Stimulated activated naive CD8-positive, alpha-beta T cell treated with anti-CD3 and anti-CD28 coated beads, Interleukin-15, Interleukin-2, amounts not matched to agents 100 ng/mL and 50 ng/mL, for 24 hours (primary cell): ENCODE measurements around the gene FAM241A.
"Not testable (repeated sequence)": the region's sequence is repeated elsewhere in the genome, so short reads cannot be mapped to it uniquely, and the experiment has no call there.

Experiments used
- H3K27ac Mint-ChIP-seq: one replicate; pipeline ENCODE4 v1.8.0; 2021; ENCODE audit warnings: mild to moderate bottlenecking, mixed read lengths
- H3K27me3 Mint-ChIP-seq: one replicate; pipeline ENCODE4 v1.8.0; 2021; ENCODE audit warnings: mixed read lengths
- H3K36me3 Mint-ChIP-seq: one replicate; pipeline ENCODE4 v1.8.0; 2021; ENCODE audit warnings: low read depth, mixed read lengths
- H3K4me1 Mint-ChIP-seq: one replicate; pipeline ENCODE4 v1.8.0; 2021; ENCODE audit warnings: low read depth, mixed read lengths
- H3K4me3 Mint-ChIP-seq: one replicate; pipeline ENCODE4 v1.8.0; 2021; ENCODE audit warnings: mild to moderate bottlenecking, mixed read lengths
- H3K9me3 Mint-ChIP-seq: one replicate; pipeline ENCODE4 v1.8.0; 2021; ENCODE audit warnings: mixed read lengths

The FAM241A gene

GRCh38 chr4:112145326-112145789, at the start of gene FAM241A:
Gene FAM241A, plus strand, starts transcription at chr4:112145454. Its CDS starts 127 bp downstream, at chr4:112145581.
- Mint-ChIP-seq H3K36me3 (peaks cover 6% of the 10 kb centered on the region), H3K27me3 (no peaks in the 10 kb centered on the region), H3K9me3 (no peaks in the 10 kb centered on the region), H3K4me3 (peak within 1 kb of the TSS; percentile 93), H3K27ac (peak within 1 kb of the TSS; percentile 90), H3K4me1 (peaks cover 48% of the 10 kb centered on the region)

DNA sequence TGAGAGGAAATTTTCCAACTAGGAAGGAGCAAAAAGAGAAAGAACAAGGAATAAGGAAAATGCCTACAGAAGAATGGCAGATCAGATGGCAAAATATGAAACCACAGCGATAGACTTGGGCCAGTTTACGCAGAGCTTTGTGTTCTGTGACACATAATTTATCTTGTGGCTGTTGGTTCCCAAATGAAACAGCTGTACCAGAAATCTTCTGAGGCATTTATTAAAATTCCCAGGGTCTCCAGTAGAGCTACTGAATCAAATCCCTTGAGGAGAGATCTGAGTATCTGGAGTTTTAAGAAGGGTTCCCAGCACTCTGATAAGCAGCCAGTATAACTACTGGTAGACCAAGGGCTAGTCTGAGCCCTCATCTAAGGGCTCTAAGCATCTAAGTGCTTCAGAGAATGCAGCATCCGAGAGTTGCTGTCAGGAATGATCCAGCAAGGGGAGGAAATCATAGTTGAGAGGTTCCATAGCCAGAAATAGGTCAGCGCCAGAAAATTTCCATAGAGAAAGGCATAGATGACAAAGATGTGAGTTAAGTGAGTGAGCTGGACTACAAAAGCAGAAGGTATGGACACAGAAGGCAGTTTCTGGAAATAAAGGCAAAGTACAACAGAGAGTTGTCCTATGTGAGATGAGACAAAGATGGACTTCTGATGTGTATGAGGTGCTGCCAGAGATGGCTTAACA, 46.3 kb upstream of the FAM241A start:
- Mint-ChIP-seq H3K4me3 (no peak overlapping the region), H3K36me3 (no peaks in the 10 kb centered on the region), H3K9me3 (no peaks in the 10 kb centered on the region), H3K27me3 (peaks cover 8% of the 10 kb centered on the region), H3K27ac (no peak overlapping the region), H3K4me1 (no peaks in the 10 kb centered on the region)

DNA sequence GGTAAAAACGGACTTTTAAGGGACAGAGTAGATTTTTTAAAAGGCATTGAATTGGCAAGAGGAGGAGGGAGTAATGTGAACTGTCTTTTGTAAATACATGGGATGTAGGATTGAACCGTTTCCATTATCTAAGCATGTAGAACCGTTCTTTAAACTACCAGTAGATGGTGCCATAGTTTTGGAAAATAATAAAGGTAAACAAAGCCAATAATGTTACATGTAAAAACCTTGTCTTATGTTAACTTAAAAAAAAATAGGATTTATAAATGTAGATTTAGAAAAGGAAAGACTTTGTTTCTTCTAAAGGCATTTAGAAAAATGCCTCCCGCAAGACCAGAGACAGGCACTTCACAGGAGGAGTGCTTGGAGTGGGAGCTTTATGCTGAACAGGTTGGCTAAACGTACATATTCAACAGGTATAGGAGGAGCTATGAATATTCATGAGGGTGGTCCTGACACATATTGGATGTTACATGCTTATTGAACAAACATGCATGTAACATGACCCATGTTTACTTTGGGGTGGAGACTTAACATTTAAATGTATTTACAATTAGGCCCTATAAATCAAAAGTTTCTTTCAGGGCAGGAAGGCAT, 45.5 kb upstream of the FAM241A start:
- H3K4me1 Mint-ChIP-seq, result no peaks in the 10 kb centered on the region
- peaks cover 8% of the 10 kb centered on the region for H3K27me3 Mint-ChIP-seq
- no peak overlapping the region for H3K4me3 Mint-ChIP-seq
- H3K9me3 Mint-ChIP-seq, result no peaks in the 10 kb centered on the region
- H3K36me3 Mint-ChIP-seq, result no peaks in the 10 kb centered on the region
- no peak overlapping the region for H3K27ac Mint-ChIP-seq

DNA sequence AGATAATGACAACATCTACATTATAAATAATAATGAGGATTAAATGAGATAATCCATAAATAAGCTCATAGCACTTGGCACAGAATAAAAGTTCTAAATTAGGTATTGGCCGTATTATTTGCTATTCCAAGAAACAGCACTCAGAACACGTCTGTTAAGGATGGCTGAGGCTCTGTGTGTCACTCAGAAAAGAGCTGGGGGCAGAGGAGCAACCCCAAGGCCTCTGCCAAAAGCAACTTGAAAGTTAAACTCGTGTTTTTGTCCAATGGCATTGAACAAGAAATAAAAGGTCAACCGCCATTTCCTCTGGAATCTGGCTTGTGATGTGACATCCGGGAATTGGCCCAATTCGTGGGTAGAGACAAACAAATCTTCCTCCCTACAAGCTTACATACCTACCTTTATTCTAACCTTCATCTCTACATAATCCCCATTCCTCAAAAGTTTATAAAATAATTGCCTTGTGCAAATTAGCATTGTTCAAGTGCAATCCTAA, 42.3 kb upstream of the FAM241A start:
- H3K4me1 Mint-ChIP-seq, result no peaks in the 10 kb centered on the region
- H3K27ac Mint-ChIP-seq, result no peak overlapping the region
- no peak overlapping the region for H3K4me3 Mint-ChIP-seq
- no peaks in the 10 kb centered on the region for H3K9me3 Mint-ChIP-seq
- no peaks in the 10 kb centered on the region for H3K36me3 Mint-ChIP-seq
- H3K27me3 Mint-ChIP-seq, result peaks cover 4% of the 10 kb centered on the region

GRCh38 chr4:112105201-112105969, 39.9 kb upstream of the FAM241A start:
- H3K27me3 Mint-ChIP-seq, result no peaks in the 10 kb centered on the region
- no peak overlapping the region for H3K27ac Mint-ChIP-seq
- peaks cover 7% of the 10 kb centered on the region for H3K4me1 Mint-ChIP-seq

DNA sequence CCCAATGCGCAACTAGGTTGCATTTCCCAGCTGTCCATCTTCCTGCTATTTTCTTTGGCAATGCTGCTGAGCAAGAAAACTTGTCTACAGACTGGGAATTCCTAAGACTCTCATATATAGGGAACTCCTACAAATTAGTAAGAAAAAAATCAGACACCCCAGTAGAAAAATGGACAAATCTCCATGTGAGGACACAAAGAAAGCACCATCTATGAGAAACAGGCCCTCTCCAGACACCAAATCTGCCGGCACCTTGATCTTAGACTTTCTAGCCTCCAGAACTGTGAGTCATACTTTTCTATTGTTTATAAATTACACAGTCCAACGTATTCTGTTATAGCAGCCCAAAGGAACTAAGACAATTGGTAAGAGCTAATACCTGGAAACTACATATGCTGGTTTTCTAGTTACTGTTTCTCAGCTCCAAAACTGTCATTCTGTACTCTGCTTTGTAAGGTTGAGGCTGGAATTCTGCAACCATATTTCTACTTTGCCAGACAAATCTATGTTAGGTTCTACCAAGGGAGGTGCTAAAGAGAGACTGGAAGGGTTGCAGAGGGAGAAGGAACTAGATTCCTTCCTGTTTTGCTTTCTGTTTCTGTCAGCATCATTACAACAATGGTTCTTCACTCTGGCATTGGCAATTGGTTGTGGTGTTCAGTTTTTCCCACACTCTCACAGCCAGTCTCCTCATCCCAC, 35.7 kb upstream of the FAM241A start:
- Mint-ChIP-seq H3K4me1 (peaks cover 7% of the 10 kb centered on the region), H3K27me3 (no peaks in the 10 kb centered on the region), H3K9me3 (no peaks in the 10 kb centered on the region), H3K27ac (no peak overlapping the region), H3K4me3 (no peak overlapping the region), H3K36me3 (no peaks in the 10 kb centered on the region)

More at GRCh38 chr4:112105201-112105969, 39.9 kb upstream of the FAM241A start:
- Mint-ChIP-seq H3K36me3 (no peaks in the 10 kb centered on the region), H3K4me3 (no peak overlapping the region), H3K9me3 (no peaks in the 10 kb centered on the region)

- Mint-ChIP-seq H3K9me3 (no peaks in the 10 kb centered on the region), H3K4me1 (peaks cover 7% of the 10 kb centered on the region), H3K27ac (no peak overlapping the region), H3K36me3 (no peaks in the 10 kb centered on the region), H3K27me3 (no peaks in the 10 kb centered on the region), H3K4me3 (no peak overlapping the region)
Measured at GRCh38 chr4:112110059-112110425, 35.2 kb upstream of the FAM241A start.

DNA sequence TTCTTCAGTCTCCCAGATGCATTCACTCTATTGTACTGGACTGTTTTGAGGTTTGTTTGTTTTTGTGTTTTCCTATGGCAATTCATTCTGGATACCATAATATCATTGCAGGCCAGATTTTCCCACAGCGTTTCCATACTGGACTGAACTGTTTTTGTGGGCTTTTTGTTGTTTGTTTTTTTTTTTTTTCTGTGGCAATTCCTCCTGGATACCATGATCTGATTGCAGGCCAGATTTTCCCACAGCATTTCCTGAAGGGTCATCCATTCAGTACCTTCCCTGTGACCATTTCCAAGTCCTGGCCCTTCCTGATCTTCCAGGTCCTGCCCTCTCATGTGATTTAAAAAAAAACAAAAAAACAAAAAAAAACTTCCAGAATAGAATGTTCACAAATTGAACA, 33.9 kb upstream of the FAM241A start:
- H3K4me1 Mint-ChIP-seq, result peaks cover 7% of the 10 kb centered on the region
- H3K9me3 Mint-ChIP-seq, result no peaks in the 10 kb centered on the region
- H3K27ac Mint-ChIP-seq, result no peak overlapping the region
- H3K36me3 Mint-ChIP-seq, result no peaks in the 10 kb centered on the region
- H3K4me3 Mint-ChIP-seq, result no peak overlapping the region
- H3K27me3 Mint-ChIP-seq, result no peaks in the 10 kb centered on the region

GRCh38 chr4:112112095-112112494, 33.2 kb upstream of the FAM241A start:
- H3K27ac Mint-ChIP-seq, H3K36me3 Mint-ChIP-seq, H3K4me1 Mint-ChIP-seq, H3K4me3 Mint-ChIP-seq, H3K27me3 Mint-ChIP-seq, H3K9me3 Mint-ChIP-seq: not testable (repeated sequence)

GRCh38 chr4:112112590-112113170, 32.6 kb upstream of the FAM241A start:
- H3K4me3 Mint-ChIP-seq, result no peak overlapping the region
- peaks cover 7% of the 10 kb centered on the region for H3K4me1 Mint-ChIP-seq
- no peaks in the 10 kb centered on the region for H3K36me3 Mint-ChIP-seq
- H3K27ac Mint-ChIP-seq, result no peak overlapping the region
- no peaks in the 10 kb centered on the region for H3K27me3 Mint-ChIP-seq
- no peaks in the 10 kb centered on the region for H3K9me3 Mint-ChIP-seq

DNA sequence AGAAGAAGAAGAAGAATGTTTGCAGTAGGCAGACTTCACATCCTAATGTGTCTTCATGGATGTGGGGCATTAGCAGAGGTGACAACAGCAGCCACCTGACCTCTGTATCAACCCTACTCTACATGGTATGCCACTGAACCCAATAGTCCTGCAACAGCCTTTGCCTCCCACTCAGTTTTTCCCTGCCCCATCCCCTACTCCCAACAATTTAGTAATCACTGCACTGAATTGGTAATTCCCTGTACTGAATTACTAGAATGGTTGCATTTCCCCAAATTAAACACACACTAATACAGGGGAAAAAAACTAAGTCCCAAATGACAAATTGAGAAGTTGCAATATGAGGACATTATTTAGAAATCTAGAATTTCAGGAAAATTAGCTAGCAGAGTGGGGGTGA, 31.4 kb upstream of the FAM241A start:
- no peak overlapping the region for H3K27ac Mint-ChIP-seq

GRCh38 chr4:112114452-112114851, 30.8 kb upstream of the FAM241A start:
- Mint-ChIP-seq H3K4me1 (peaks cover 18% of the 10 kb centered on the region), H3K27ac (no peak overlapping the region), H3K4me3 (no peak overlapping the region), H3K9me3 (peaks cover under 1% of the 10 kb centered on the region), H3K27me3 (no peaks in the 10 kb centered on the region), H3K36me3 (peaks cover under 1% of the 10 kb centered on the region)

More for the DNA sequence above, 31.4 kb upstream of the FAM241A start:
- H3K27me3 Mint-ChIP-seq, result no peaks in the 10 kb centered on the region
- no peaks in the 10 kb centered on the region for H3K36me3 Mint-ChIP-seq
- H3K4me3 Mint-ChIP-seq, result no peak overlapping the region
- no peaks in the 10 kb centered on the region for H3K9me3 Mint-ChIP-seq
- peaks cover 12% of the 10 kb centered on the region for H3K4me1 Mint-ChIP-seq

DNA sequence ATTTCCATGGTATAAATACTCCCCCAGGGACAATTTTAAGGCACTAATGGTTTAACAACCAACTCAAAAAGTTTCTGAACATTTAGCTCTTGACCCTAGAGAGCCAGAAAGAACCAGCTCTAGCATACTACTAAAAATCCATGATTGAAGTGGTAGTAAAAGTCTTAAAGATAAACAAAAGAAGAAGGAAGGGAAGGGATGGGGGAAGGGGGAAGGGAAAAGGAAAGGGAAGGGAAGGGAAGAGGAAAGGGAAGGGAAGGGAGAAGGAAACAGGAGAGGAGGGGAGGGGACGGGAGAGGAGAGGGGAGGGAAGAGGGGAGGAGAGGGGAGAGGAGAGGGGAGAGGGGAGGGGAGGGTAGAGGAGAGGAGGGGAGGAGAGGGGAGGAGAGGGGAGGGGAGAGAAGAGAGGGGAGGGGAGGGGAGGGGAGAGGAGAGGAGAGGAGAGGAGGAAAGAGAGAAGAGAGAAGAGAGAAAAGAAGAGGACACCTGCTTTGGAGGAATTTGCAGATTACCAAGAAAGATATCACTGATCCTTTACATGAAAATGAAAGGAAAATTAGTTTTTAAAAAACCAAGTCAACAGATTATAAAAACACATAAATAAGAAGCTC, 26.4 kb upstream of the FAM241A start:
- Mint-ChIP-seq H3K27ac (peak overlapping the region; percentile 95), H3K4me3 (peak overlapping the region; percentile 43), H3K9me3 (peaks cover 4% of the 10 kb centered on the region), H3K4me1 (peaks cover 27% of the 10 kb centered on the region), H3K27me3 (peaks cover 1% of the 10 kb centered on the region), H3K36me3 (peaks cover 10% of the 10 kb centered on the region)

DNA sequence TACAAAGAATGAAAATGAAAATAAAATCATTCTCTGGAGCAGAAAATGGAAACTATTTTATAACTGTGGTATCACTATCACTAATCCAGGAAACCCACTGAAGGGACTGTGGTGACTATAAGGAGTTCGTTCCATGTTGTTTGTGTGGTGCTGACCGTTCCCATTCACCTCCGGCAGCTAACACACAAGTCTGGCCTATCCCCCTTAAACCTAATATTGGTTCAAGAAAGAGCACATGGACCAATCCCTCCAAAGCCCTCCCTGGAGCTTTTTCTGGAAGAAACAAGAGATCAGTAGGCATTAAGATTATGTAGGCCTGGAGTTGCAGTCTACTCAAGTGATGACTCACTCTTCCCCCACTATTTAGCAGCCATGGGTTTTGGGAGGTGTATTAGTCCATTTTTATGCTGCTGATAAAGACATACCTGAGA, 25.9 kb upstream of the FAM241A start:
- peaks cover 4% of the 10 kb centered on the region for H3K9me3 Mint-ChIP-seq
- peak overlapping the region; percentile 43 for H3K4me3 Mint-ChIP-seq
- peaks cover 27% of the 10 kb centered on the region for H3K4me1 Mint-ChIP-seq
- H3K36me3 Mint-ChIP-seq, result peaks cover 10% of the 10 kb centered on the region
- H3K27ac Mint-ChIP-seq, result peak overlapping the region; percentile 95
- peaks cover 6% of the 10 kb centered on the region for H3K27me3 Mint-ChIP-seq
